Retinal pigment epithelial cell (primary cell): ENCODE measurements around the gene DNAL1.

Source experiments
- DNase-seq: peaks from one replicate; pipeline ENCODE4 v3.0.0-alpha.2; 2010; ENCODE audit warnings: low read depth
- H3K4me3 ChIP-seq: 2 replicates; pipeline ENCODE4 v1.5.1; 2011; ENCODE audit warnings: mild to moderate bottlenecking, low read length, control low read depth, moderate library complexity
- TF ChIP-seq, protein P1 (sequence below): conservative IDR thresholded peaks from 2 replicates; pipeline ENCODE4 v1.5.1; 2011; ENCODE audit warnings: low read depth, low read length, control low read depth, inconsistent platforms

DNAL1 gene

DNA sequence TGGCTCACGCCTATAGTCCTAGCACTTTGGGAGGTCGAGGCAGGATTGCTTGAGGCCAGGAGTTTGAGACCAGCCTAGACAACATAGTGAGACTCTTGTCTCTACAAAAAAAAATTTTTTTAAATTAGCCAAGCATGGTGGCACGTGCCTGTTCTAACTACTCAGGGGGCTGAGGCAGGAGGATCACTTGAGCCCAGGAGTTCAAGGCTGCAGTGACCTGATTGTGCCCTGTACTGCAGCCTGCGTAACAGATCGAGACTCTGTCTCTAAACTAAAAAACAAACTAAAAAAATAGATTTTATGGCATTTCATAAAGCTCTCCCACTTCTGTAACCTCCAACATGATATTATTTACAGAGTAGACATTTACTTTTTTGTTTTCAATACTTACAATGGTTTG lies 39.8 kb downstream of the DNAL1 start:
- TF ChIP-seq, protein P1, sequence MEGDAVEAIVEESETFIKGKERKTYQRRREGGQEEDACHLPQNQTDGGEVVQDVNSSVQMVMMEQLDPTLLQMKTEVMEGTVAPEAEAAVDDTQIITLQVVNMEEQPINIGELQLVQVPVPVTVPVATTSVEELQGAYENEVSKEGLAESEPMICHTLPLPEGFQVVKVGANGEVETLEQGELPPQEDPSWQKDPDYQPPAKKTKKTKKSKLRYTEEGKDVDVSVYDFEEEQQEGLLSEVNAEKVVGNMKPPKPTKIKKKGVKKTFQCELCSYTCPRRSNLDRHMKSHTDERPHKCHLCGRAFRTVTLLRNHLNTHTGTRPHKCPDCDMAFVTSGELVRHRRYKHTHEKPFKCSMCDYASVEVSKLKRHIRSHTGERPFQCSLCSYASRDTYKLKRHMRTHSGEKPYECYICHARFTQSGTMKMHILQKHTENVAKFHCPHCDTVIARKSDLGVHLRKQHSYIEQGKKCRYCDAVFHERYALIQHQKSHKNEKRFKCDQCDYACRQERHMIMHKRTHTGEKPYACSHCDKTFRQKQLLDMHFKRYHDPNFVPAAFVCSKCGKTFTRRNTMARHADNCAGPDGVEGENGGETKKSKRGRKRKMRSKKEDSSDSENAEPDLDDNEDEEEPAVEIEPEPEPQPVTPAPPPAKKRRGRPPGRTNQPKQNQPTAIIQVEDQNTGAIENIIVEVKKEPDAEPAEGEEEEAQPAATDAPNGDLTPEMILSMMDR, result no peak
- no peak for DNase-seq
- H3K4me3 ChIP-seq, result no peak overlapping the region

DNA sequence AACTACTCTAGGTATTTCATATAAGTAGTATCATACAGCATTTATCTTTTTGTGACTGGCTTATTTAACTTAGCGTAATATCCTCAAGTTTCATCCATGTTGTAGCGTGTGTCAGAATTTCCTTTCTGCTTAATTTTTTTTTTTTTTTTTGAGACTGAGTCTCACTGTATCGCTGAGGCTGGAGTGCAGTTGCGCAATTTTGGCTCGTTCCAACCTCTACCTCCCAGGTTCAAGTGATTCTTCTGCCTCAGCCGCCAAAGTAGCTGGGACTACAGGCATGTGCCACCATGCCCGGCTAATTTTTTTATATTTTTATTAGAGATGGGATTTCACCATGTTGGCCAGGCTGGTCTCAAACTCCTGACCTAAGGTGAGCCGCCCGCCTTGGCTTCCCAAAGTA lies 40.5 kb downstream of the DNAL1 start:
- no peak overlapping the region for H3K4me3 ChIP-seq
- DNase-seq, result no peak
- TF ChIP-seq, protein P1, result no peak

GRCh38 chr14:73686901-73687300 lies 42.1 kb downstream of the DNAL1 start:
- DNase-seq, result no peak
- no peak overlapping the region for H3K4me3 ChIP-seq
- TF ChIP-seq, protein P1, result no peak

DNA sequence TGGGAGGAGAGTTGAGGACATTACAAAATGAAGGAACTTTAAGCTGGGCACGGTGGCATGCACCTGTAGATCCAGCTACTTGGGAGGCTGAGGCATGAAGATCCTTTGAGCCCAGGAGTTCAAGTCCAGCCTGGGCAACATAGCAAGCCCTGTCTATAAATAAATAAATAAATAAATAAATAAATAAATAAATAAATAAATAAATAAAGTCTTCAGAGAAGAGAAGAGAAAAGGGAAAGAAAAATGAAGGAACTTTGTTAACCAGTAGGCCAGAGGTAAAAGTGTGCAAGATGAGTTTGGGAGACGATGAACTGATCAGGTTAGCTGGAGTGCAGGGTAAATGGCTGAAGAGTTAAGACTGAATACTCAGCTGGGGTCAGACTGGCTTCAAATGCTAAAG lies 49.3 kb downstream of the DNAL1 start:
- TF ChIP-seq, protein P1, result no peak
- H3K4me3 ChIP-seq, result no peak overlapping the region
- no peak for DNase-seq

DNA sequence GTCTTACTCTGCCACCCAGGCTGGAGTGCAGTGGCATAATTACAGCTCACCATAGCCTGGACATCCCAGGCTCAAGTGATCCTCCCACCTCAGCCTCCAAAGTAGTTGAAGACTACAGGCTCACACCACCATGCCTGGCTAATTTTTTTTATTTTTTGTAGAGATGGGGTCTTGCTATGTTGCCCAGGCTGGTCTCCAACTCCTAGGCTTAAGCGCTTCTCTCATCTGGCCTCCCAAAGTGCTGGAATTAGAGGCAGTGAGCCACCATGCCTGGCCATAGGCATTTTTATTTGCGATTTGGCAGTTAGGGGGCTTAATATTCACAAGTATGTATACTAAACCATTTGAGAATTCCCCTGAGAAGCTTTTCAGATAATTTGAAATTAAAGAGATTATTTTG lies 50.3 kb downstream of the DNAL1 start:
- no peak overlapping the region for H3K4me3 ChIP-seq
- no peak for DNase-seq
- TF ChIP-seq, protein P1, result no peak

DNA sequence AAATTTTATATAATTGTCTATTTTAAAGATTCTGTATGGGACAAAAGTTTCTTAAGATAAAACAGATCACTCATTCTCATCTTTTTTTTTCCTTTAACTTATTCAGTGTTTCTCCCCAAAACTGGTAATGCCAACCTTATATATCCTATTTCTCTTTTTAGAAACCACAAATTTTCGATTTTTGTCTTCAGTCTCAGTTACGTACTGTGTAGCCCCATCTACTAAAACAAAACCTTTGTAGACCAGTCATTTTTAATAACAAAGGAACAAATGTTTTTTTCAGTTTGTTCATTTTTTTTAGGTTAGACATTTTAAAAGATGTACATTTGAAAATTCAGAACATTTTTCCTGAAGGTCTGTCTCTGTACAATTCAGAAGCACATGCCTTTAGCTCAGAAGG lies 51.2 kb downstream of the DNAL1 start:
- no peak overlapping the region for H3K4me3 ChIP-seq
- TF ChIP-seq, protein P1, result no peak
- no peak for DNase-seq

DNA sequence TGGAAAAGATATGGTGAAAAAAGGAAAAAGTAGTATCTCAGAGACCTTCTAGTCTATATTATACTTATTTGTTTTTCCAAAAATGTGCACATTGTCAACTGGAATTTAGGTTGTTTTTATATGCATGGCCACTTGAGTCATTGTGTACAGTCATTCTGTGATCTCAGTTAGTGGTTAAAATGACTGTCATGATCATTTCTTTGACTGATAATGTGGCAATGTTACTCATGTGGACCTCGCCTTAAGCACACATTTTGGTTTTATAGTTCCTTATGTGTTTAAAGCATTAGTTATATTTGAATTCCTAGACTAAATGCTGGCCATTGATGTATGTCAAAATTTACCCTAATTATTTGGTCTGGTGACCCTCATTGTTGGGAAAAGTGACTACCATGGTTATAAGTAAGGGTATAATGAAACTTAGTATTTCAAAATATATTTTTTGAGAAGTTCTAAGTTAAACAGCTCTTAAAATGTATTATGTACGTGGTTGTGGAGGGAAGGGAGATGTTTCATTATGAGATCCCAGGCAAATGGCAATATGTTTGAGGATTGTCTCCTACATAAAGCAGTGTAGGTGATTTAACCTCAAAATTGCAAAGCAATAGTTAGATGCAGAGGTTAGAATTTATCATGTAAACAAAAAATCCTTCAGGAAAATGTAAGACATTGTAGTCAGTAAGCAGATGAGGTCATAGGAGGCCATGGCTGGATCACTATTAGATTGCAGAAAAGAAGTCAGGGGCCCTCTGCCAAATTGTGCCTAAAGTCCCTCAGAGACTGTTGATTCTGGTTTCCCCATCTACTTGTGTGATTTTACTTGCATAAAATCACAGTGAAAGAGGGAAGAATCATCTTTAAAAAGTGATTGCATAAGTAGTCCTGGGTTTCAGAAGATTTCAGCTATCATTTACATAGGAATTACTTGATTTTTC lies 51.9 kb downstream of the DNAL1 start:
- no peak overlapping the region for H3K4me3 ChIP-seq
- TF ChIP-seq, protein P1, result no peak
- DNase-seq, result no peak
